HG03342 (cell line): Measurements from ENCODE around the gene TATDN3.
"Not testable (repeated sequence)": the region's sequence is repeated elsewhere in the genome, so short reads cannot be mapped to it uniquely, and the experiment has no call there.

Source experiments
- ATAC-seq: cut with Tn5 transposase; IDR thresholded peaks from one replicate; pipeline ENCODE4 v1.9.1; 2021; ENCODE audit warnings: mild to moderate bottlenecking, moderate library complexity; ENCODE audit not compliant: unreplicated experiment

The TATDN3 gene

DNA sequence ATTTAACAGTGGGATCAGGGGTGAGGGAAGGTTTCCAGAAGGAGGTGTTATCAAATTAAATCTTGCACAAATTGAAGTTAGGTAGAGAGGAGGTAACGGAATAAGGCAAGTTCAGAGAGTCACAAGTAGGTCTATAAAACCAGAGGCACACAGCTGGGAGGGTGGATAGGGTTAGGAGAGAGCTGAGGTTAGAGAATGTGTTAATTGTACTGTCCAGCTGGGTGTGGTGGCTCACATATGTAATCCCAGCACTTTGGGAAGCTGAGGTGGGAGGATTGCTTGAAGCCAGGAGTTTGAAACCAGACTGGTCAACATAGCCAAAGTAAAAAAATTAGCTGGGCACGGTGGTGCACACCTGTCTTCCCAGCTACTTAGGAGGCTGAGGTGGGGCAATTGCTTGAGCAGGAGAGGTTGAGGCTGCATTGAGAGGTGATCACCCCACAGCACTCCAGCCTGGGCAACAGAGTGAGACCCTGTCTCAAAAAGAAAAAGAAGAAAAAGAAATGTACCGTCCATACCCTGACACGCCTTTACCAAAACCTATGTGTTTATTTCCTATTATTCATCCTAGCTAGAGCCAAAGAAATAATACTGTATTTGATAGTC is 35.6 kb downstream of the TATDN3 start:
- no peak for ATAC-seq

GRCh38 chr1:212827831-212828278 is 36.2 kb downstream of the TATDN3 start:
- no peak for ATAC-seq

DNA sequence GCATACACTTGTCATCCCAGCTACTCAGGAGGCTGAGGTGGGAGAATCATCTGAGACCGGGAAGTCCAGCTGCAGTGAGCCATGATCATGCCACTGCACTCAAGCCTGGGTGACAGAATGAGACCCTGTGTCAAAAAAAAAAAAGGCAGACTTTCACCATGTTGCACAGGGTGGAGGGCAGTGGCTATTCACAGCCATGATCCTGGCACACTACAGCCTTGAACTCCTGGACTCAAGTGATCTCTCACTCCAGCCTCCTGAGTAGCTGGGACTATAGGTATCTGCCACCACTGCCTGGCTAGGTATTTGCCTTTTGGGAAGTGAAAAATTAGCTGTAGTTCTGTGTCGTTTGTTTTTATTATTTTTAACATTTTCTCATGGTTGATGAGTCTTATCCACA is 36.7 kb downstream of the TATDN3 start:
- ATAC-seq: no peak

DNA sequence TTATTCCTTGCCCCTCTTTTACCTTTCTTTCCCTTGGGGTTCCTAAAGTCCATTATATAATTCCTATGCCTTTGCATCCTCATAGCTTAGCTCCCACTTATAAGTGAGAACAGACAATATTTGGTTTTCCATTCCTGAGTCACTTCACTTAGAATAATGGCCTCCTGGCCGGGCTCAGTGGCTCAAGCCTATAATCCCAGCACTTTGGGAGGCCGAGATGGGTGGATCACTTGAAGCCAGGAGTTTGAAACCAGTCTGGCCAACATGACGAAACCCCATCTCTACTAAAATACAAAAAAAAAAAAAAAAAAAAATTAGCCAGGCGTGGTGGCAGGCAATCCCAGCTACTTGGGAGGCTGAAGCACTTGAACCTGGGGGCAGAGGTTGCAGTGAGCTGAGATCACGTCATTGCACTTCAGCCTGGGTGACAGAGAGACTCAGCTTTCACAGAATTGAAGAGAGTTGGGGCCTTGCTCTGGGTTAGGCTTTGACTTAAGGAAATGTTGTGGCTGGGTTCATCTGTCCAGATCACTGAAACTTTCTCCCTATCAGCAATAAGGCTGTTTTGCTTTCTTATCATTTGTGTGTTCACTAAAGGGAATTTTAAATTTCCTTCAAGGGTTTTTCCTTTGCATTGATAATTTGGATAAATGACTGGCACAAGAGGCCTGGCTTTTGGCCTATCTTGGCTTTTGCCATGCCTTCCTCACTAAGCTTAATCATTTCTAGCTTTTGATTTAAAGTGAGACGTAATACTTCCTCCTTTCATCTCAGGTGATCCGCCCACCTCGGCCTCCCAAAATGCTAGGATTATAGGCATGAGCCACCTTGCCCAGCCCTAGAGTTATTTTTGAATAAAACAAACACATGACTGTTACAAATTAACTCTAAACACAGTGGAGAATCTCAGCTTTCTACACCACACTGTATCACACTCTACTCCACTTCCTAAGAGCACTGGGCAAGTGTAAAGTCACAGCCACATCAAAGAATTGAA is 41.8 kb downstream of the TATDN3 start:
- peak; percentile 74 for ATAC-seq

GRCh38 chr1:212838145-212838544 is 46.5 kb downstream of the TATDN3 start:
- ATAC-seq: no peak

GRCh38 chr1:212844521-212844920 is 52.8 kb downstream of the TATDN3 start:
- not testable (repeated sequence) for ATAC-seq

DNA sequence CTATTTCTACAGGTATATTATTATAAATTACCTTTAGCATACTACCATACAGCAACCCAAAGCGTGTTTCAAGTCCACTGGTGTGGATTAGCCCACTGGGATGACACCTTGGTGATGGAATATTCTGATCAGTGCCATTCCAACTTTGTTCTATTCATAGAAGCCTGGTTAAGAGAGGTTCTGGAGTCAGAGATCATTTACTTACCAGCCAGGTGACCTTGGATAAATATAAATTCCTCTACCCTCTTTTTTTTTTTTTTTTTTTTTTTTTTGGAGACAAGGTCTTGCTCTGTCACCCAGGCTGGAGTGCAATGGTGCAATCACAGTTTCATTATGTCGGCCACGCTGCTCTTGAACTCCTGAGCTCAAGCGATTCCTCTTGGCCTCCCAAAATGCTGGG is 55.9 kb downstream of the TATDN3 start, which contains the start of gene SPATA45:
Gene SPATA45 (minus strand): TSS at position 101 of the 400 bp plus-strand sequence. CDS start 11,500 bp downstream, outside the sequence.
- ATAC-seq: no peak

DNA sequence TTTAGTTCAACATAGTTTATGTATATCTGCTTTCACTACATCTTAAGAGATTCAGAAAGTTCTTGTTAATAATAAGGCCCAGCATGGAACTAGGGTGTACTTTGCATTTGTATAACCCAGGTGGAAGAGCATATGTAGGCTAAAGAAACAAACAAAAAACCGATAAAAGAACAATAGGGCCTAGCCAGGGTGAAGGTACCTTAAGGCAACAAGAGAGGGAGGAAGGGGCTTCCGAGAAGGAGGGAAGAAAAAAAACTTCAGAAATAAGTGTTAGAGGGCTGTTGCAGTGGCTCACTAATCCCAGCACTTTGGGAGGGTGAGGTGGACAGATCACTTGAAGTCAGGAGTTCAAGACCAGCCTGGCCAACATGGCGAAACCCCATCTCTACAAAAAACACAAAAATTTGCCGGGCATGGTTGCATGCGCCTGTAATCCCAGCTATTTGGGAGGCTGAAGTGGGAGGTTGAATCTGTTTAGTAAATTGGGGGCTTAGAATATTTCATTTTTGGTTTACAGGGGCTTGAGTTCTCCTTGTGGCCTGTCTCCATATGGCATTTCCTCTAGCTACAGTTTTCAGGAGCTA is 60.5 kb downstream of the TATDN3 start:
- ATAC-seq: no peak

DNA sequence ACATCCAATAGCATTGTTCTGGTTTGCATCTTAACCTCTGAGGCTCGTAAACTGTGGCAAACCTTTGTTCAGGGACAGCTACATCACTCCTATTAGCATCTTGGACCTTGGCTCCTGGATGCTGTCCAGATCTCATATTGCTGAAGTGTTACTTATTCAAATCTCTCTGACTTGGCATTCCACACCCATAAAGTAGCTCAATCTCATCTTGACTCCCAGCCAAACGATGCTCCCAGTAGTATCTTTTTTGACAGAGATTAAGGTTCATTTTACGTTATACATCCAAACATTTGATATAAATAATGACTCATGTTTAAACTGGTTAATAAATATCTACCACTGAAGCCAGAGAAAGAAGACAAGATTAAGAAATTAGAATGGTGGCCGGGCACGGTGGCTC is 62.0 kb downstream of the TATDN3 start:
- no peak for ATAC-seq

DNA sequence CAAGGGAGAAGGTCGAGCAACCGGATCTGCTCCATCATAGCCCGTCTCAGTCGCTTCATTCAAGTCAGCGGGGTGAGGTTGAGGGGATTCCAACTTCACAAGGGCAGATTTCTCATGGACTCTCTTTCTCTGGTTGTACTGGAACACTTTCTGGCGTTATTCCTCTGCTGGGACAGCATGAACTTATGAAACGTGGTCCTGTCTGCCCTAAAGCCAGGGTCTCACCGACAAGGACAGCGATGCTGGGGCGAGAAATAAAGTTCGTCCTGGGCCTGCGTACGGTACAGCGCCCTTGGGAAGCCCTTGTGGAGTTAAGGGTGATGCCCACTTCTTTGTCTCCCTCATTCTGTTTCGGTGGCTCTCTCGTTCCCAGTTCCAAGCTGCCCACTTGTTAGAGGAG is 65.1 kb downstream of the TATDN3 start:
- ATAC-seq: no peak

GRCh38 chr1:212857992-212858460 is 66.3 kb downstream of the TATDN3 start, which contains the start of gene FLVCR1:
Gene FLVCR1, plus strand, starts transcription at chr1:212858275. Its CDS starts 178 bp downstream, at chr1:212858453.
- ATAC-seq: peak; percentile 97

- ATAC-seq: peak; percentile 11
Measured at GRCh38 chr1:212858461-212859265, 67.0 kb downstream of the TATDN3 start.

DNA sequence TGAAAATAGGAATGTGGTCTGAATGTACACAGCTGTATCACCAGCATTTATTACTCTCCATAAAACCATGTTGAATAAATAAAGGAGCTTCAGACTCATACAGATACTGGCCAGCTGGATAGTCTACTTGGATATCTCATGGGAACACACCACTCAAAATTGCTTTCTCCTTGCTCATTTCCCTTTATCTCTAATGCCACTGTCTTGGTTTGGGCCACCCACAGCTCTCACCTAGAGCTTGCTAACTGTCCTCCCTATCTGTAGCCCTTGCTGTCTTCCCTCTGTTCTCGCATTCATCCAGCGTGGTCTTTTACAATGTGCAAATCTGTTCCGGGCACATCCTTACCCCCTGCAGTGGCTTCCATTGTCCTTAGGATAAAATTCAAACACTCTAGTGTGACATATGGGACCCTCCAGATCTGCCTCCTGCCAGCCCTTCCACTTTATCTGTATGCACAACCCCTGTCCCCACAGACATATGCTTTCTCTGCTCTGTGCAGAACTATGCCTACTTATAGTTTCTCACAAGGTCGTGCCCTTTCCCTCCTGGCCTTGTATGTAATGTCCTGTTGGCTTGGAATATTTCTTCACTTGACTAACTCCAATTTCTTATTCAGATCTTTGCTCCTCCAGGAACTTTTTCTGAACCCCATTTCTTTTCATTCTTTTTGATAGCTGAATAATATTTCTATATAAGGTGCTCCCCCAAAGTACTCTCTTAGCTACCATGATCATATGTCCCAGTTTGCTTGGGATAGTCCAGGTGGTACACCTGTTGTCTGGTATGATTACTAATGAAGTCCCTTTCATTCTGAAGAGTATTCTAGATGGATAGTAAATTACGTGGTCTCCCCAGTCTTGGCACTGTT is 69.3 kb downstream of the TATDN3 start:
- ATAC-seq: no peak

DNA sequence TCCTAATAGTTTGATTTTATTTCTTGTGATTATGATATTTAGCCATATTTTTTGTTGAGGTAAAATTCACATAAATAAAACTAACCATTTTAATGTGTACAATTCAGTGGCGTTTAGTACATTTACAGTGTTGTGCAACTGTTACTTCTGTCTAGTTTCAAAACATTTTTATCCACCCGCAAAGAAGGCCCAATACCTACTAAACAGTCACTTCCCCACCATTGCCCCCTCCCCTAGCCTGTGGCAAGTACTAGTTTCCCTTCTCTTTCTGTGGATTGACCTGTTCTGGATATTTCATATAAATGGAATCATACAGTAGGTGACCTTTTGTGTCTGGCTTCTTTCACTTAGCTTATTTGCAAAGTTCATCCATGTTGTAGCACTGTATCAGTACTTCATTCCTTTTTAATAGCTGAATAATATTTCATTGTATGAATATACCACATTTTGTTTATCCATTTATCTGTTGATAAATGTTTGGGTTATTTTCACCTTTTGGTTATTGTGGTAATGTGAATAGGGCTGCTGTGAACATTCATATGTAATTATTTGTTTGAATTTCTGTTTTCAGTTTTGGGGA is 70.5 kb downstream of the TATDN3 start:
- no peak for ATAC-seq

- ATAC-seq: not testable (repeated sequence)
Measured at GRCh38 chr1:212863345-212863744, 71.7 kb downstream of the TATDN3 start.

- no peak for ATAC-seq
Measured at GRCh38 chr1:212864201-212864600, 72.5 kb downstream of the TATDN3 start.
